Fibroblast of mammary gland (primary cell): Measurements from ENCODE around the gene FBXO9.

Experiments
- DNase-seq: peaks from one replicate; pipeline ENCODE4 v3.0.0-alpha.2; 2010; ENCODE audit warnings: low read depth
- H3K4me3 ChIP-seq: 2 replicates; pipeline ENCODE4 v1.5.1; 2011; ENCODE audit warnings: low read depth, mild to moderate bottlenecking, low read length, moderate library complexity; ENCODE audit not compliant: control insufficient read depth
- CTCF ChIP-seq: conservative IDR thresholded peaks from 2 replicates; pipeline ENCODE4 v1.5.1; 2011; ENCODE audit warnings: low read depth, low read length, inconsistent platforms; ENCODE audit not compliant: control insufficient read depth, insufficient read depth

Gene FBXO9

GRCh38 chr6:53125276-53125675 is 60.1 kb downstream of the FBXO9 start:
- DNase-seq, result no peak
- TF ChIP-seq CTCF, result no peak
- H3K4me3 ChIP-seq, result no peak overlapping the region

- no peak for DNase-seq
- TF ChIP-seq CTCF, result no peak
Measured at GRCh38 chr6:53128842-53129241, 63.6 kb downstream of the FBXO9 start.

DNA sequence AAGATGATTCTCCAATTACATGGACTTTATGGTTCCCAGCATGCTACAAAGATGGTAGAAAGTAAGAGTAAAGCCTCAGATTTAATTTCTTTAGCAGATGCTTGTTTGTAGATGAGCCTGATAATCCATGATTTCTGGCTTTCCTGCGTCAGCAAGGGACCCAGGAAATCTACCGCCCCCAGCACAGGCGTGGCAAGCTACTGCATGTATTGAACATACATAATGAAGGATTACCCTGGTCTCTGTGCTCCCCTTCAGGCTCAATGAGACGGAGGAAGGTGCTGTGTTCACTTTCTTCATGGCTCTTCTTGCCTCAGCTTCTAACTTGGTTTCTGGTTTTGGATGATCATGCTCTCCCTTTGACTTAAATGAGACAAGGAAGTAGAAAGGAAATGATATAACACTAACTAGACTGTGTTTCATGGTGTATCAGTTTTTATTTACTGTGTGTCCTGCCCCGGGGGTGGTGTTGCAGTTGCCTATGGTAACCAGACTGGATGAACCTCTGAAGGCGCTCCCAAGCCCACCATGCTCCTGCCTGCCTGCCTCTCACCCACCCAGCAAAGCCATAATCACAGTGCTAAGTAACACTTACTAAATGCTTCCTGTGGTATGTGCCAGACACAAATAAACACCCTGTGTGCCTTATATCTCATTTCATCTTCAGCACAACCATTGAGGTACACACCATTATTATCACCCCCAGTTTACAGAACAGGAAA is 65.5 kb downstream of the FBXO9 start:
- no peak for TF ChIP-seq CTCF
- no peak overlapping the region for H3K4me3 ChIP-seq
- no peak for DNase-seq

More at GRCh38 chr6:53128842-53129241, 63.6 kb downstream of the FBXO9 start:
- H3K4me3 ChIP-seq, result no peak overlapping the region

- no peak for DNase-seq
- no peak overlapping the region for H3K4me3 ChIP-seq
- TF ChIP-seq CTCF, result no peak
Measured at GRCh38 chr6:53133961-53134360, 68.8 kb downstream of the FBXO9 start.

DNA sequence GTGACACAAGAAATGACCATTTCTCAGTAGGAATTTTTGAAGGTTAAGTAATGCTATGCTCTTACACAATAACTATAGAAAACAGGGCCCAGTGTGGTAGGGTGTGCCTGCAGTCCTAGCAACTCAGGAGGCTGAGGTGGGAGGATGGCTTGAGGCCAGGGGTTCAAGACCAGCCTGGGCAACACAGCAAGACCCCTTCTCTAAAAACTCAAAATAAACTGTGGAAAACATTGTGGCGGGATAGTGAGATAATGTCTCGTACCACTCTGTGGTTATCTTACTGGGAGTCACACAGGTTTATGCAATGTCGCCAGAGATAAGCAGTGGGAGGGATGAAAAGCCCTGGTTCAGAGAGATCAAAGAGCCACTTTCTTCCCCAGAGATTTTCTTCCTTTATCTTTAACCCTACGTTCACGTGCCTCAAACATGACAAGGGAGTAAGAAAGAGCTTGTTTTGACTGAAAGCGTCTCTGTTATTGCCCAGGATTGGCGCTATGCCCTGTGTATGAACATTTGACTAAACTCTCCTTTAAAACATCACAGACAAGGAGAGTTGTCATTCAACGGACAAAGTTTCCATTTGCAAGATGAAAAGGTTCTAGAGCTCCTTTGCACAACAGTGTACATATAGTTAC is 69.5 kb downstream of the FBXO9 start:
- no peak overlapping the region for H3K4me3 ChIP-seq
- no peak for DNase-seq
- TF ChIP-seq CTCF, result no peak

- H3K4me3 ChIP-seq, result no peak overlapping the region
- TF ChIP-seq CTCF, result no peak
- no peak for DNase-seq
Measured at GRCh38 chr6:53136000-53136609, 70.9 kb downstream of the FBXO9 start.
